HG03571 (cell line): ENCODE measurements around the gene FTH1.

ENCODE experiments used
- ATAC-seq: cut with Tn5 transposase; IDR thresholded peaks from one replicate; pipeline ENCODE4 v1.9.1; 2021; ENCODE audit not compliant: unreplicated experiment

FTH1 gene

DNA sequence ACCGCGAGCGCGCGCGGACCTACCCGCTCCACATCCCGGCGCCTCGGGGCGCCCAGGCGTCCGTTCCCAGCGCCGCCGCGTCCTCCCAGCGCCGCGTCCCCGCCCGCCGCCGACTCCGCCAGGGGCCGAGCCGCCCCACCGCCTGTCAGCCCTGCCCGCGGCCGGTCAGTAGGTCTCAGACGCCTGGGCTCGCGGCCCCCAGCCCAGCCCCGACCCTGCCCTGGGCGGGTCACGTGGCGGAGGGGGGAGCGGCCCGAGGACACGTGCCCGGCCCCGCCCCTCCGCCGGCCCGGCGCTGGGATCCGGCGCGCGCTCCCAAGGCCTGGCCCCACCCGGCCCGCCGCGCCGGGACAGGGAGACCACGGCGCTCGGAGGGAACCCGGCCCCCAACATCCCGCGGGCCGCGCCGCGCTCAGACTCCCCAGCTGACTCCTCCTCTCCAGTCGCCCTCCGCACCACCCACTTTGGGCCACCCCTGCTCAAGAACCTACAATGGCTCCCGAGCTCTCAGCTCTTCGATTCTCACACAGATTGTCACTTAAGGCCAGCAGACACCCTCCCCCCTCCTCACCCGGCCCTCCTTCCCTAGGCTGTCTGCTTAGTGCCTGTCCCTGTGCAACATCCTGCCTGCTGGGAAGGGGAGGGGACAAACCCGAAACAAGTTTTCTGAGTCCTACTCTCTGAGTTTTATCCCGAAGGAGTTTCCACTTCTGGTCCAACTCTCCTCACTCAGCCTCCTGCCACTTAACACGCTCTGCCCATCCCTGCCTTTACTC is 49.9 kb downstream of the FTH1 start, which contains the start of gene RAB3IL1:
Gene RAB3IL1, minus strand, starts transcription at position 233 of the 776 bp plus-strand sequence. Its CDS starts 199 bp downstream, at position 34.
- ATAC-seq: no peak

DNA sequence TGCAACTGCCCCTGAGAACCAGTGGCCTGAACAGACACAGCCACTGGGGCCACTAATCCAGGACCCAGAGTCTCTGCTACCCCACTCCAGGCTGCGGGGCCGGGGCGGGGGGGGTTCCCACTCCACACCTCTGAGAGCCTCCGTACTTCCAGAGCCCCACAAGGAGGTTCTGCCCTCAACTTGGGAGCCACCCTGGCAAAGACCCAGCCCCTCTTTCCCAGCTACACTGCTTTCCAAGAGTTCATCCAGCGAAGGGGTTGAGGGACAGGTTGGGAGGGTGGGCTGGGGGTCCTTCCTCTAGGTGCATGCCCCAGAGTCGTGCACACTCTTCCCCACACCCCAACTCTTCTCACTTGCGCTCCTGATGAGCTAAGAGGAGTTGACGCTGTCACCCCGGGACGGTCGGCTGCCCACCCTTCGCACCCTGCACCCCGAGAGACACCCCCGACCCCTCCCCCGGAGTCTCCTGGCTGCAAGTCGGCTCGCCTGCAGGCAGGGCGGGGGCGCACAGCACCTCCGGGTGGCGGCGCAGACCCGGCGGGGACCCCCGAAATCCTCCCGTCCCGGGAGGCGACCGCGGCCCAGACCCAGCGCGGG is 50.6 kb downstream of the FTH1 start:
- ATAC-seq: no peak

DNA sequence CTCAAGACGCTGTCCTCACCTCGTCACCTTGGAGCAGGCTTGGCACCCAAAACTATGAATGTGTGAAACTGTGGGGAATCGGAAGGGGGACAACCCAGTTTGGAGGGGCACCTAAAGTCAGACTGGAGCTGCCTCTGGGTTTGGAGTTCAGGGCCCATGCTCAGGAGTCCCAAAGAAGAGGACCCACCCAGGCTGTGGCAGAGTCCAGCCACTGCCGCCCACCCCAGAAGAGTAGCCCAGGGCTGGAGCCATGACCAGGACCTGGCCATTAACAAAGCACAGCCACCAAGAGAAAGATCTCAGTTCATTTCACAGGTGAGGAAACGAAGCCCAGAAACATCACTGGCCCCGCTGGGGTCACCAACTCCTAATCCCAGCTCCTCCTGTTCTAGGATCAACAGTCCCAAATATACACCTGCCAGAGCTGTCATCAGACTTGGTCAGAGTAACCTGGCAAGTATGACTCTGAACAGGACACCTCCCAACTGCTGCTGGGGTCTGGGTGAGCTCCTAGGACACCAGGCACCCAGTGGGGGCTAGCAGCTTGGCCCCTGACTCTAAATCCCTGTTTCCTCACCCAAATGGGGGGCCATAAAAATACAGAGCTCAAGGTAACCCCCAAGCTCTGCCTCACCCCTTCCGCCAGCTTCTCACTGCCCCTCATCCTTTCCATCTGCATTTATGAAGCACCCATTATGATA is 52.8 kb downstream of the FTH1 start:
- no peak for ATAC-seq
